ENCODE measurements around the gene ABCA6.

ABCA6 gene

GRCh38 chr17:69065113-69065512 is 76.6 kb downstream of the ABCA6 start:
- TF ChIP-seq, protein P1, sequence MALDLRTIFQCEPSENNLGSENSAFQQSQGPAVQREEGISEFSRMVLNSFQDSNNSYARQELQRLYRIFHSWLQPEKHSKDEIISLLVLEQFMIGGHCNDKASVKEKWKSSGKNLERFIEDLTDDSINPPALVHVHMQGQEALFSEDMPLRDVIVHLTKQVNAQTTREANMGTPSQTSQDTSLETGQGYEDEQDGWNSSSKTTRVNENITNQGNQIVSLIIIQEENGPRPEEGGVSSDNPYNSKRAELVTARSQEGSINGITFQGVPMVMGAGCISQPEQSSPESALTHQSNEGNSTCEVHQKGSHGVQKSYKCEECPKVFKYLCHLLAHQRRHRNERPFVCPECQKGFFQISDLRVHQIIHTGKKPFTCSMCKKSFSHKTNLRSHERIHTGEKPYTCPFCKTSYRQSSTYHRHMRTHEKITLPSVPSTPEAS (tag by site-specific recombination; IDR thresholded peaks at IDR 0.05), result no peak
- TF ChIP-seq SETDB1 (IDR thresholded peaks at IDR 0.05; ENCODE audit: insufficient read length, low read length) (no peak), ZNF133 (tag by site-specific recombination; IDR thresholded peaks at IDR 0.05) (no peak), GLI4 (tag by site-specific recombination; IDR thresholded peaks at IDR 0.05) (no peak), ZSCAN23 (tag by site-specific recombination; IDR thresholded peaks at IDR 0.05) (no peak), ZNF830 (tag by site-specific recombination; IDR thresholded peaks at IDR 0.05; ENCODE audit: low read depth) (no peak), ZNF292 (tag by site-specific recombination; IDR thresholded peaks at IDR 0.05; ENCODE audit: borderline replicate concordance, low read depth) (no peak), ZSCAN16 (tag by site-specific recombination; IDR thresholded peaks at IDR 0.05) (no peak), ZNF521 (tag by site-specific recombination; IDR thresholded peaks at IDR 0.05) (no peak), OSR2 (tag by site-specific recombination; IDR thresholded peaks at IDR 0.05) (no peak), PRDM1 (tag by site-specific recombination; IDR thresholded peaks at IDR 0.05) (no peak), ZNF121 (tag by site-specific recombination; IDR thresholded peaks at IDR 0.05) (no peak), ZNF837 (tag by site-specific recombination; IDR thresholded peaks at IDR 0.05) (no peak), ZNF175 (tag by site-specific recombination; IDR thresholded peaks at IDR 0.05) (no peak), ZNF391 (tag by site-specific recombination; IDR thresholded peaks at IDR 0.05; ENCODE audit: borderline replicate concordance, low read depth) (no peak), ZNF747 (tag by site-specific recombination; IDR thresholded peaks at IDR 0.05) (no peak), ZNF433 (tag by site-specific recombination; IDR thresholded peaks at IDR 0.05; ENCODE audit: low read depth) (no peak), ZNF37A (tag by site-specific recombination; IDR thresholded peaks at IDR 0.05) (no peak), MYNN (tag by site-specific recombination; IDR thresholded peaks at IDR 0.05; ENCODE audit: borderline replicate concordance) (no peak)
- TF ChIP-seq, protein P2, sequence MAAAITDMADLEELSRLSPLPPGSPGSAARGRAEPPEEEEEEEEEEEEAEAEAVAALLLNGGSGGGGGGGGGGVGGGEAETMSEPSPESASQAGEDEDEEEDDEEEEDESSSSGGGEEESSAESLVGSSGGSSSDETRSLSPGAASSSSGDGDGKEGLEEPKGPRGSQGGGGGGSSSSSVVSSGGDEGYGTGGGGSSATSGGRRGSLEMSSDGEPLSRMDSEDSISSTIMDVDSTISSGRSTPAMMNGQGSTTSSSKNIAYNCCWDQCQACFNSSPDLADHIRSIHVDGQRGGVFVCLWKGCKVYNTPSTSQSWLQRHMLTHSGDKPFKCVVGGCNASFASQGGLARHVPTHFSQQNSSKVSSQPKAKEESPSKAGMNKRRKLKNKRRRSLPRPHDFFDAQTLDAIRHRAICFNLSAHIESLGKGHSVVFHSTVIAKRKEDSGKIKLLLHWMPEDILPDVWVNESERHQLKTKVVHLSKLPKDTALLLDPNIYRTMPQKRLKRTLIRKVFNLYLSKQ (tag by site-specific recombination; IDR thresholded peaks at IDR 0.05; ENCODE audit: borderline replicate concordance), result no peak
- Histone ChIP-seq H3K36me3 (ENCODE audit: control insufficient read depth in 2 of 2, insufficient read depth in 1 of 2, low read length in 2 of 2) (no peaks in the 10 kb centered on the region), H3K4me3 (ENCODE audit: low read depth, low read length) (no peak overlapping the region), H3K9me3 (ENCODE audit: control insufficient read depth, insufficient read depth, low read depth, low read length) (no peaks in the 10 kb centered on the region), H3K4me1 (ENCODE audit: control insufficient read depth, insufficient read depth, low read length) (no peaks in the 10 kb centered on the region), H3K27ac (ENCODE audit: extremely low read depth, low read depth, low read length) (no peak overlapping the region)
- ChIA-PET POLR2A (no interaction called here), CTCF (no interaction called here)

GRCh38 chr17:69064476-69064875 is 77.2 kb downstream of the ABCA6 start:
- Histone ChIP-seq H3K27ac (ENCODE audit: extremely low read depth, low read depth, low read length) (no peak overlapping the region), H3K36me3 (ENCODE audit: control insufficient read depth in 2 of 2, insufficient read depth in 1 of 2, low read length in 2 of 2) (no peaks in the 10 kb centered on the region), H3K9me3 (ENCODE audit: control insufficient read depth, insufficient read depth, low read depth, low read length) (no peaks in the 10 kb centered on the region), H3K4me1 (ENCODE audit: control insufficient read depth, insufficient read depth, low read length) (no peaks in the 10 kb centered on the region), H3K4me3 (ENCODE audit: low read depth, low read length) (no peak overlapping the region)
- CTCF ChIA-PET, result no interaction called here
- POLR2A ChIA-PET, result no interaction called here
- TF ChIP-seq, protein P3, sequence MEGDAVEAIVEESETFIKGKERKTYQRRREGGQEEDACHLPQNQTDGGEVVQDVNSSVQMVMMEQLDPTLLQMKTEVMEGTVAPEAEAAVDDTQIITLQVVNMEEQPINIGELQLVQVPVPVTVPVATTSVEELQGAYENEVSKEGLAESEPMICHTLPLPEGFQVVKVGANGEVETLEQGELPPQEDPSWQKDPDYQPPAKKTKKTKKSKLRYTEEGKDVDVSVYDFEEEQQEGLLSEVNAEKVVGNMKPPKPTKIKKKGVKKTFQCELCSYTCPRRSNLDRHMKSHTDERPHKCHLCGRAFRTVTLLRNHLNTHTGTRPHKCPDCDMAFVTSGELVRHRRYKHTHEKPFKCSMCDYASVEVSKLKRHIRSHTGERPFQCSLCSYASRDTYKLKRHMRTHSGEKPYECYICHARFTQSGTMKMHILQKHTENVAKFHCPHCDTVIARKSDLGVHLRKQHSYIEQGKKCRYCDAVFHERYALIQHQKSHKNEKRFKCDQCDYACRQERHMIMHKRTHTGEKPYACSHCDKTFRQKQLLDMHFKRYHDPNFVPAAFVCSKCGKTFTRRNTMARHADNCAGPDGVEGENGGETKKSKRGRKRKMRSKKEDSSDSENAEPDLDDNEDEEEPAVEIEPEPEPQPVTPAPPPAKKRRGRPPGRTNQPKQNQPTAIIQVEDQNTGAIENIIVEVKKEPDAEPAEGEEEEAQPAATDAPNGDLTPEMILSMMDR (tag by site-specific recombination; IDR thresholded peaks at IDR 0.05), result no peak
- TF ChIP-seq KLF1 (tag by site-specific recombination; IDR thresholded peaks at IDR 0.05) (no peak), INSM2 (tag by site-specific recombination; IDR thresholded peaks at IDR 0.05) (no peak), ZBTB26 (tag by site-specific recombination; optimal IDR thresholded peaks at IDR 0.05) (no peak), ZNF174 (tag by site-specific recombination; IDR thresholded peaks at IDR 0.05) (no peak), GLI2 (tag by site-specific recombination; IDR thresholded peaks at IDR 0.05; ENCODE audit: borderline replicate concordance, low read depth) (no peak), ATF2 (tag by site-specific recombination; IDR thresholded peaks at IDR 0.05; ENCODE audit: low read depth) (no peak)
- TF ChIP-seq, protein P2 (tag by site-specific recombination; IDR thresholded peaks at IDR 0.05; ENCODE audit: borderline replicate concordance), result no peak
